VCaP (cell line): ENCODE measurements around the gene FSHR.

ENCODE experiments used
- H3K27ac ChIP-seq: fragments of 450-650 bp; 2 replicates; pipeline ENCODE4 v1.5.1; 2017
- TF ChIP-seq, protein P1 (sequence below): fragments of 450-650 bp; conservative IDR thresholded peaks from 2 replicates; pipeline ENCODE4 v1.5.1; 2017; ENCODE audit warnings: mild to moderate bottlenecking, moderate library complexity

Gene FSHR

DNA sequence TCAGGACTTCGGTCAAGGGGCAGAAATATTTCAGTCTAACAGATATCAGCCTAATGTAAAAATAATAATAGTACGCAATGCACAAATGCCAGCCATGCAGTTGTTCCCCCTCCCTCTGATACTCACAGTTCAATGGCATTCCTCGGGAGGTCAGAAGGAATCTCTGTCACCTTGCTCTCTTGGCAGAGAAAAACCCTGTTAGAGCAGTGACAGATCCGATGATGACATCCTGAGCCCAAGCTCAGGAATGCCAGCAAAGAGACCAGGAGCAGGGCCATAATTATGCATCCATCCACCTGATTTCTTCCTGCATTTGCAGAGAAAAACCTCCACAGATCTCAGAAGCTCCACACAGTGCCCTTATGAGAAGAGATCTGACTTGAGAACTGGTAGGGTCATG, at the start of gene FSHR:
Gene FSHR, minus strand, starts transcription at position 376 of the 400 bp plus-strand sequence. Its CDS starts 98 bp downstream, at position 278.
- TF ChIP-seq, protein P1, sequence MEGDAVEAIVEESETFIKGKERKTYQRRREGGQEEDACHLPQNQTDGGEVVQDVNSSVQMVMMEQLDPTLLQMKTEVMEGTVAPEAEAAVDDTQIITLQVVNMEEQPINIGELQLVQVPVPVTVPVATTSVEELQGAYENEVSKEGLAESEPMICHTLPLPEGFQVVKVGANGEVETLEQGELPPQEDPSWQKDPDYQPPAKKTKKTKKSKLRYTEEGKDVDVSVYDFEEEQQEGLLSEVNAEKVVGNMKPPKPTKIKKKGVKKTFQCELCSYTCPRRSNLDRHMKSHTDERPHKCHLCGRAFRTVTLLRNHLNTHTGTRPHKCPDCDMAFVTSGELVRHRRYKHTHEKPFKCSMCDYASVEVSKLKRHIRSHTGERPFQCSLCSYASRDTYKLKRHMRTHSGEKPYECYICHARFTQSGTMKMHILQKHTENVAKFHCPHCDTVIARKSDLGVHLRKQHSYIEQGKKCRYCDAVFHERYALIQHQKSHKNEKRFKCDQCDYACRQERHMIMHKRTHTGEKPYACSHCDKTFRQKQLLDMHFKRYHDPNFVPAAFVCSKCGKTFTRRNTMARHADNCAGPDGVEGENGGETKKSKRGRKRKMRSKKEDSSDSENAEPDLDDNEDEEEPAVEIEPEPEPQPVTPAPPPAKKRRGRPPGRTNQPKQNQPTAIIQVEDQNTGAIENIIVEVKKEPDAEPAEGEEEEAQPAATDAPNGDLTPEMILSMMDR = no peak
- H3K27ac ChIP-seq = no peak within 1 kb of the TSS

DNA sequence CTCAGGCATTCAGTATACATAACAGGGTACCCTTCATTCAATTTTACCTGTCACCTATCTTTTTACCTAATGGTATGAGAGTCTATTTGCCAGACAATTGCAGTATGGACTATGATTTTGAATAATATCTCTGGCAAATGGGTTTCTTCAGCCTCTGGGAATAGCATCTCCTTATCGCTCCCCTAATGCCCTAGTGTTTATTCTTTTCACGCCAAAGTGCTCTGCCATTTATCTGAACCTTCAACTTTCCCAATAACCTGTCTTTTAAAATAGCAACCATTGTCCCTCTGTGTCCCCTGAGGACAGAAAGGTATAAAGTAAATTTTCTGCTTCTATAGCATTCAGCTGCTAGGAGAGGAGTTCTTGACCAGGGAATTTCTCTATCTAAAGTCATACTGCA, 45.0 kb upstream of the FSHR start:
- TF ChIP-seq, protein P1 = no peak
- no peak overlapping the region for H3K27ac ChIP-seq

- H3K27ac ChIP-seq = no peak overlapping the region
- TF ChIP-seq, protein P1 = no peak
These were observed 40.4 kb upstream of the FSHR start for GRCh38 chr2:49194701-49195100.

DNA sequence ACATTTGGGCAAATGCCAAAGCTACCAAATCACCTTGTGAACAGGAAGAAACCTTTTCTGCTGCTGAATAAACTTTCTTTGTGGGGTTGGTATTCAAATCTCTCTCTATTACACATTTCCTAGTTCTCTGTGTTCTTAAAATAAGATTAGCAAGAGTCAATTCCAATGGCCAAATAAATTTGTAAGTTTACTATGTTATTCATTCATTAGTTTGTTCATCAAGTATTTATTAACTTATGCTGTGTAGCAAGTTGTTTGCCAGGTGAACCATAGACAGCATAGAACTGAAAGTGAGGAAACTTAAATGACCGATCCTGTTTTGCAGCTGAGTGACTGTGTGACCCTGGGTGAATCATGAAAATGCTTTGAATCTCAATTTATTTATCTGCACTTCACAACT, 37.7 kb upstream of the FSHR start:
- H3K27ac ChIP-seq = no peak overlapping the region
- TF ChIP-seq, protein P1 = no peak

DNA sequence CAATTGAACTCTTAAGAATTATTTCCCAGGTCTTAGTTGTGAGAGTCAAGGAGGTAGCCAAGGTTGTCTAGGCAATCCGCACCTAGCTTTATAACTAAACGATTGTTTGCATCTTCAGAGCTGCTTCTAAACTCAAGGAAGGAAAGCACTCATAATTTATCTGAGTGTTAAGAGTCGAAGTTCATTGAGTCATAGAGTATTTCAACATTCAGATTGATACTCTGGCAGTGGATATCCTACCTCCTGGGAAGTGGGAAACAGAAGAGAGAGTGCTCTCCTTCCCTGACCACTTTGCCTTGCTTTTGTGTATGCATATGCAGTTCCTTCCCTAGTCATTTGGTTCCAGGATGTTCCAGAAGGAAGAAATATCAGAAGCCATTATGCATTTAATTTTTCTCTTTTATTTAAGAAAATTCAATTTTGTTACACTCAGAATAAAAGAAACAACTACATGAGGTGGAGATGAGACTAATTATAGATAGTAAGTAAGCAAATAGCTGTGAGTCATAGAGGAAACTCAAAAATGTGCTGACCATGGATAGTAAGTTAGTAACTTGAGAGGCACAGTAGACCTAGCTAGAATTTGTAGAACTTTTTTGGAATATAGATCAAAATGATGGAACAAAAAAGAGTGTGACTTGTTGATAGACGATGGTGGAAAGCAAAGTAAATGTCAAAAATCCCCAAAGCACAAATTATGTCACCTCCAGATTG, 35.4 kb upstream of the FSHR start:
- TF ChIP-seq, protein P1 = no peak
- H3K27ac ChIP-seq = no peak overlapping the region

GRCh38 chr2:49186050-49186648, 31.8 kb upstream of the FSHR start:
- TF ChIP-seq, protein P1 = no peak
- no peak overlapping the region for H3K27ac ChIP-seq

- TF ChIP-seq, protein P1 = no peak
- H3K27ac ChIP-seq = no peak overlapping the region
These were observed 24.3 kb upstream of the FSHR start for GRCh38 chr2:49178656-49179055.
